GM12892 (cell line): ENCODE data around the gene FAM120A.

Experiments used
- POLR2A ChIP-seq: IDR thresholded peaks from 2 replicates; pipeline ENCODE4 v1.6.1; 2011; ENCODE audit warnings: low read depth, low read length, control low read depth
- POLR2AphosphoS5 ChIP-seq: IDR thresholded peaks from 2 replicates; pipeline ENCODE4 v1.6.1; 2011; ENCODE audit warnings: low read depth, low read length, control low read depth
- TAF1 ChIP-seq: IDR thresholded peaks from 2 replicates; pipeline ENCODE4 v1.6.1; 2011; ENCODE audit warnings: low read depth, mild to moderate bottlenecking, control low read depth, low read length, borderline replicate concordance

DNA sequence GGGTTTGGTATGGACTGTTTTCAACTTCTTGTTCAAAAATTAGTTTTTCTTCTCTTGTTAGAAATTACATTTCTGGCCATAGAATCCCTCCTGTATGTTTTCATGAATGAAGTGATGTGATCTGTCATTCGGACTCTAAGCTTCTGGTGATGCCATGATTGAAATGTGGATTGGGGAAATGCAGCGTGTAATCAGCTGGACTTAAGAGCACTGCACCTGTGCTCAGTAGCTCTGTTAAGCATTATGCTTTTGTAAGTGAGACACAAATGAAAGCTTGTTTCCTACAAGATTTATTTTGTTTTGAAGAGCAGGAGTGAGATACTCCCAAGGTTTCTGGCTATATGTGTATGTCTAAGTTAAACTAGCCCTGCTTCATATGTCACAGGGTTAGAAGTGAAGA is 25.9 kb downstream of the FAM120A start:
- TF ChIP-seq POLR2AphosphoS5 (no peak), POLR2A (no peak), TAF1 (no peak)
